IMR-90 (cell line): ENCODE results near the gene CYP46A1.
A peak's percentile ranks its signal among the peaks of the same experiment; 100 is the strongest.

Source experiments
- BHLHE40 ChIP-seq: fragments of 150-350 bp; IDR thresholded peaks from 2 replicates; pipeline ENCODE4 v1.6.1; 2016; ENCODE audit warnings: mild to moderate bottlenecking, low read depth, low read length
- CEBPB ChIP-seq: IDR thresholded peaks from 2 replicates; pipeline ENCODE4 v1.6.1; 2012; ENCODE audit warnings: low read depth, low read length, improper control_type of control experiment
- CHD1 ChIP-seq: IDR thresholded peaks from 2 replicates; pipeline ENCODE4 v1.6.1; 2012; ENCODE audit warnings: low read depth, low read length, improper control_type of control experiment
- FOS ChIP-seq: fragments of 150-350 bp; IDR thresholded peaks from 2 replicates; pipeline ENCODE4 v1.6.1; 2016; ENCODE audit warnings: low read depth, low read length
- MAFK ChIP-seq: IDR thresholded peaks from 2 replicates; pipeline ENCODE4 v1.6.1; 2012; ENCODE audit warnings: low read depth, low read length, improper control_type of control experiment
- MAZ ChIP-seq: IDR thresholded peaks from 2 replicates; pipeline ENCODE4 v1.6.1; 2012; ENCODE audit warnings: low read depth, mild to moderate bottlenecking, low read length, improper control_type of control experiment, moderate library complexity, borderline replicate concordance
- NFE2L2 ChIP-seq: fragments of 150-350 bp; IDR thresholded peaks from 2 replicates; pipeline ENCODE4 v1.6.1; 2016; ENCODE audit warnings: low read depth, mild to moderate bottlenecking, low read length
- POLR2A ChIP-seq: IDR thresholded peaks from 2 replicates; pipeline ENCODE4 v1.6.1; 2012; ENCODE audit warnings: mild to moderate bottlenecking, low read depth, low read length
- RAD21 ChIP-seq: IDR thresholded peaks from 2 replicates; pipeline ENCODE4 v1.6.1; 2012; ENCODE audit warnings: low read length, improper control_type of control experiment
- RFX5 ChIP-seq: IDR thresholded peaks from 2 replicates; pipeline ENCODE4 v1.8.0; 2012; ENCODE audit warnings: low read depth, mild to moderate bottlenecking, low read length, moderate library complexity
- SMC3 ChIP-seq: fragments of 150-350 bp; IDR thresholded peaks from 2 replicates; pipeline ENCODE4 v1.6.1; 2016; ENCODE audit warnings: low read depth, mild to moderate bottlenecking, antibody characterized with exemption, low read length, moderate library complexity
- TF ChIP-seq, protein P1 (sequence below): conservative IDR thresholded peaks from 2 replicates; pipeline ENCODE4 v1.5.1; 2012; ENCODE audit warnings: mild to moderate bottlenecking, low read depth, low read length, improper control_type of control experiment
- TF ChIP-seq, protein P2 (sequence below): fragments of 150-350 bp; IDR thresholded peaks from 2 replicates; pipeline ENCODE4 v1.6.1; 2016; ENCODE audit warnings: low read depth, mild to moderate bottlenecking, low read length, moderate library complexity, borderline replicate concordance
- TF ChIP-seq, protein P3 (sequence below): fragments of 150-350 bp; IDR thresholded peaks from 2 replicates; pipeline ENCODE4 v1.6.1; 2017; ENCODE audit warnings: mild to moderate bottlenecking, antibody characterized with exemption, low read length, low read depth

DNA sequence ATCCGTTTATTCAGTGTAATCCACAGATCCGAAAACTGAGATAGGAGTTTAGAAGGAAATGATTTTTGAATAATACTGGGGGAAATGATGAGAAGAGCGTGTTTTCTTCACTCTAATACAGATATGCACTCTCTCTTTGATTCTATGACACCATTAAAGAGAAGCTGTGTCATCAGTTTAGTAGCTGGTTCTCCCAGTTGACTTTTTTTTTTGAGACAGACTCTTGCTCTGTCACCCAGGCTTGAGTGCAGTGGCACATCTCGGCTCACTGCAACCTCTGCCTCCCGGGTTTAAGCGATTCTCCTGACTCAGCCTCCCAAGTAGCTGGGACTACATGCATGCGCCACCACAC is 60.8 kb downstream of the CYP46A1 start:
- TF ChIP-seq, protein P1, sequence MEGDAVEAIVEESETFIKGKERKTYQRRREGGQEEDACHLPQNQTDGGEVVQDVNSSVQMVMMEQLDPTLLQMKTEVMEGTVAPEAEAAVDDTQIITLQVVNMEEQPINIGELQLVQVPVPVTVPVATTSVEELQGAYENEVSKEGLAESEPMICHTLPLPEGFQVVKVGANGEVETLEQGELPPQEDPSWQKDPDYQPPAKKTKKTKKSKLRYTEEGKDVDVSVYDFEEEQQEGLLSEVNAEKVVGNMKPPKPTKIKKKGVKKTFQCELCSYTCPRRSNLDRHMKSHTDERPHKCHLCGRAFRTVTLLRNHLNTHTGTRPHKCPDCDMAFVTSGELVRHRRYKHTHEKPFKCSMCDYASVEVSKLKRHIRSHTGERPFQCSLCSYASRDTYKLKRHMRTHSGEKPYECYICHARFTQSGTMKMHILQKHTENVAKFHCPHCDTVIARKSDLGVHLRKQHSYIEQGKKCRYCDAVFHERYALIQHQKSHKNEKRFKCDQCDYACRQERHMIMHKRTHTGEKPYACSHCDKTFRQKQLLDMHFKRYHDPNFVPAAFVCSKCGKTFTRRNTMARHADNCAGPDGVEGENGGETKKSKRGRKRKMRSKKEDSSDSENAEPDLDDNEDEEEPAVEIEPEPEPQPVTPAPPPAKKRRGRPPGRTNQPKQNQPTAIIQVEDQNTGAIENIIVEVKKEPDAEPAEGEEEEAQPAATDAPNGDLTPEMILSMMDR = no peak
- TF ChIP-seq POLR2A = no peak
- no peak for TF ChIP-seq SMC3
- TF ChIP-seq RFX5 = no peak
- TF ChIP-seq CEBPB = no peak
- TF ChIP-seq BHLHE40 = no peak
- TF ChIP-seq, protein P2, sequence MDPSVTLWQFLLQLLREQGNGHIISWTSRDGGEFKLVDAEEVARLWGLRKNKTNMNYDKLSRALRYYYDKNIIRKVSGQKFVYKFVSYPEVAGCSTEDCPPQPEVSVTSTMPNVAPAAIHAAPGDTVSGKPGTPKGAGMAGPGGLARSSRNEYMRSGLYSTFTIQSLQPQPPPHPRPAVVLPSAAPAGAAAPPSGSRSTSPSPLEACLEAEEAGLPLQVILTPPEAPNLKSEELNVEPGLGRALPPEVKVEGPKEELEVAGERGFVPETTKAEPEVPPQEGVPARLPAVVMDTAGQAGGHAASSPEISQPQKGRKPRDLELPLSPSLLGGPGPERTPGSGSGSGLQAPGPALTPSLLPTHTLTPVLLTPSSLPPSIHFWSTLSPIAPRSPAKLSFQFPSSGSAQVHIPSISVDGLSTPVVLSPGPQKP = no peak
- no peak for TF ChIP-seq RAD21
- TF ChIP-seq FOS = no peak
- TF ChIP-seq MAZ = no peak
- 0 out of 2 replicates have a peak, but pooled peaks have one; percentile 5 for TF ChIP-seq MAFK
- TF ChIP-seq, protein P3, sequence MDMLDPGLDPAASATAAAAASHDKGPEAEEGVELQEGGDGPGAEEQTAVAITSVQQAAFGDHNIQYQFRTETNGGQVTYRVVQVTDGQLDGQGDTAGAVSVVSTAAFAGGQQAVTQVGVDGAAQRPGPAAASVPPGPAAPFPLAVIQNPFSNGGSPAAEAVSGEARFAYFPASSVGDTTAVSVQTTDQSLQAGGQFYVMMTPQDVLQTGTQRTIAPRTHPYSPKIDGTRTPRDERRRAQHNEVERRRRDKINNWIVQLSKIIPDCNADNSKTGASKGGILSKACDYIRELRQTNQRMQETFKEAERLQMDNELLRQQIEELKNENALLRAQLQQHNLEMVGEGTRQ = no peak
- no peak for TF ChIP-seq NFE2L2
- no peak for TF ChIP-seq CHD1
